ENCODE results near the gene POTEM. TPM values are rescaled to one million over a fixed set of nuclear protein-coding genes. Genes with fewer than 3 reads are reported as not detected.
"Not testable (repeated sequence)": the region's sequence is repeated elsewhere in the genome, so short reads cannot be mapped to it uniquely, and the experiment has no call there.

Gene POTEM
- total RNA-seq, result 0.16 TPM in 1 of 2 replicates, not detected in the other

GRCh38 chr14:18967134-18967533, at the start of gene POTEM:
POTEM (plus strand) TSS chr14:18967434; CDS start chr14:18967486, 52 bp downstream.
- POLR2A ChIA-PET; DNase-seq; H3K9me3 Mint-ChIP-seq; ATAC-seq (ENCODE audit: low read depth); H3K27me3 Mint-ChIP-seq; H3K27ac Mint-ChIP-seq; H3K4me1 Mint-ChIP-seq; intact Hi-C loops (cut with micrococcal nuclease); CTCF ChIA-PET; H3K36me3 Mint-ChIP-seq (ENCODE audit: low read depth); H3K4me3 Mint-ChIP-seq: not testable (repeated sequence)

- ATAC-seq (ENCODE audit: low read depth); H3K27me3 Mint-ChIP-seq; H3K27ac Mint-ChIP-seq; H3K4me1 Mint-ChIP-seq; H3K36me3 Mint-ChIP-seq (ENCODE audit: low read depth); H3K4me3 Mint-ChIP-seq; H3K9me3 Mint-ChIP-seq; POLR2A ChIA-PET; CTCF ChIA-PET; DNase-seq; intact Hi-C loops (cut with micrococcal nuclease): not testable (repeated sequence)
Observed at GRCh38 chr14:18918345-18918744, 48.9 kb upstream of the POTEM start.

GRCh38 chr14:18920052-18920451, 47.2 kb upstream of the POTEM start:
- DNase-seq; H3K4me3 Mint-ChIP-seq; H3K27me3 Mint-ChIP-seq; H3K9me3 Mint-ChIP-seq; CTCF ChIA-PET; H3K27ac Mint-ChIP-seq; POLR2A ChIA-PET; H3K36me3 Mint-ChIP-seq (ENCODE audit: low read depth); ATAC-seq (ENCODE audit: low read depth); H3K4me1 Mint-ChIP-seq; intact Hi-C loops (cut with micrococcal nuclease): not testable (repeated sequence)

GRCh38 chr14:18921055-18921701, 46.1 kb upstream of the POTEM start:
- H3K9me3 Mint-ChIP-seq; POLR2A ChIA-PET; H3K36me3 Mint-ChIP-seq (ENCODE audit: low read depth); H3K27ac Mint-ChIP-seq; H3K4me1 Mint-ChIP-seq; CTCF ChIA-PET; ATAC-seq (ENCODE audit: low read depth); H3K27me3 Mint-ChIP-seq; DNase-seq; H3K4me3 Mint-ChIP-seq; intact Hi-C loops (cut with micrococcal nuclease): not testable (repeated sequence)

- DNase-seq; H3K27ac Mint-ChIP-seq; intact Hi-C loops (cut with micrococcal nuclease); H3K36me3 Mint-ChIP-seq (ENCODE audit: low read depth); H3K4me1 Mint-ChIP-seq; CTCF ChIA-PET; ATAC-seq (ENCODE audit: low read depth); H3K27me3 Mint-ChIP-seq; H3K4me3 Mint-ChIP-seq; POLR2A ChIA-PET; H3K9me3 Mint-ChIP-seq: not testable (repeated sequence)
Observed at GRCh38 chr14:18936848-18937247, 30.4 kb upstream of the POTEM start.

- intact Hi-C loops (cut with micrococcal nuclease); POLR2A ChIA-PET; ATAC-seq (ENCODE audit: low read depth); DNase-seq; CTCF ChIA-PET; H3K9me3 Mint-ChIP-seq; H3K4me3 Mint-ChIP-seq; H3K36me3 Mint-ChIP-seq (ENCODE audit: low read depth); H3K27me3 Mint-ChIP-seq; H3K4me1 Mint-ChIP-seq; H3K27ac Mint-ChIP-seq: not testable (repeated sequence)
Observed at GRCh38 chr14:18938733-18939132, 28.5 kb upstream of the POTEM start.

GRCh38 chr14:18949939-18950338, 17.3 kb upstream of the POTEM start:
- CTCF ChIA-PET; POLR2A ChIA-PET; DNase-seq; H3K4me1 Mint-ChIP-seq; H3K4me3 Mint-ChIP-seq; H3K27me3 Mint-ChIP-seq; intact Hi-C loops (cut with micrococcal nuclease); H3K27ac Mint-ChIP-seq; ATAC-seq (ENCODE audit: low read depth); H3K9me3 Mint-ChIP-seq; H3K36me3 Mint-ChIP-seq (ENCODE audit: low read depth): not testable (repeated sequence)

- intact Hi-C loops (cut with micrococcal nuclease); CTCF ChIA-PET; DNase-seq; H3K27ac Mint-ChIP-seq; H3K4me3 Mint-ChIP-seq; ATAC-seq (ENCODE audit: low read depth); H3K36me3 Mint-ChIP-seq (ENCODE audit: low read depth); H3K9me3 Mint-ChIP-seq; POLR2A ChIA-PET; H3K4me1 Mint-ChIP-seq; H3K27me3 Mint-ChIP-seq: not testable (repeated sequence)
Observed at GRCh38 chr14:18953085-18953484, 14.1 kb upstream of the POTEM start.

GRCh38 chr14:18955816-18956215, 11.4 kb upstream of the POTEM start:
- H3K4me3 Mint-ChIP-seq; CTCF ChIA-PET; ATAC-seq (ENCODE audit: low read depth); intact Hi-C loops (cut with micrococcal nuclease); H3K36me3 Mint-ChIP-seq (ENCODE audit: low read depth); H3K4me1 Mint-ChIP-seq; H3K27me3 Mint-ChIP-seq; DNase-seq; H3K9me3 Mint-ChIP-seq; H3K27ac Mint-ChIP-seq; POLR2A ChIA-PET: not testable (repeated sequence)

GRCh38 chr14:18961576-18961975, 5.7 kb upstream of the POTEM start:
- H3K4me1 Mint-ChIP-seq; H3K4me3 Mint-ChIP-seq; H3K27me3 Mint-ChIP-seq; H3K36me3 Mint-ChIP-seq (ENCODE audit: low read depth); DNase-seq; CTCF ChIA-PET; intact Hi-C loops (cut with micrococcal nuclease); H3K9me3 Mint-ChIP-seq; H3K27ac Mint-ChIP-seq; POLR2A ChIA-PET: not testable (repeated sequence)
- peak; percentile 14 for ATAC-seq (ENCODE audit: low read depth)

GRCh38 chr14:18962143-18962542, 5.1 kb upstream of the POTEM start:
- DNase-seq; H3K4me1 Mint-ChIP-seq; CTCF ChIA-PET; H3K36me3 Mint-ChIP-seq (ENCODE audit: low read depth); H3K27me3 Mint-ChIP-seq; POLR2A ChIA-PET; intact Hi-C loops (cut with micrococcal nuclease); H3K27ac Mint-ChIP-seq; H3K9me3 Mint-ChIP-seq; H3K4me3 Mint-ChIP-seq: not testable (repeated sequence)
- ATAC-seq (ENCODE audit: low read depth), result peak; percentile 50

- intact Hi-C loops (cut with micrococcal nuclease); CTCF ChIA-PET; POLR2A ChIA-PET; H3K27ac Mint-ChIP-seq; H3K27me3 Mint-ChIP-seq; H3K9me3 Mint-ChIP-seq; DNase-seq; H3K4me3 Mint-ChIP-seq; H3K4me1 Mint-ChIP-seq; H3K36me3 Mint-ChIP-seq (ENCODE audit: low read depth); ATAC-seq (ENCODE audit: low read depth): not testable (repeated sequence)
Observed at GRCh38 chr14:18963276-18963675, 4.0 kb upstream of the POTEM start.

- H3K27me3 Mint-ChIP-seq; H3K27ac Mint-ChIP-seq; DNase-seq; CTCF ChIA-PET; POLR2A ChIA-PET; ATAC-seq (ENCODE audit: low read depth); H3K9me3 Mint-ChIP-seq; intact Hi-C loops (cut with micrococcal nuclease); H3K4me1 Mint-ChIP-seq; H3K36me3 Mint-ChIP-seq (ENCODE audit: low read depth); H3K4me3 Mint-ChIP-seq: not testable (repeated sequence)
Observed at GRCh38 chr14:18964878-18965277, 2.4 kb upstream of the POTEM start.

Data from activated B cell treated with CpG ODN at 0.5 μM for 24 hours (primary cell).